ENCODE results near the gene TAX1BP3.
A peak's percentile ranks its signal among the peaks of the same experiment; 100 is the strongest.

TAX1BP3 gene

GRCh38 chr17:3639981-3640596 is 28.3 kb downstream of the TAX1BP3 start:
- no peak overlapping the region for H3K4me3 ChIP-seq (ENCODE audit: low read depth, low read length)
- TF ChIP-seq CTCF (IDR thresholded peaks at IDR 0.05; ENCODE audit: control insufficient read depth, extremely low read depth, insufficient read depth) = no peak
- no peak for DNase-seq (ENCODE audit: low read depth)

GRCh38 chr17:3636908-3637373 is 31.4 kb downstream of the TAX1BP3 start:
- no peak for TF ChIP-seq CTCF (IDR thresholded peaks at IDR 0.05; ENCODE audit: control insufficient read depth, extremely low read depth, insufficient read depth)
- peak overlapping the region; percentile 94 for H3K4me3 ChIP-seq (ENCODE audit: low read depth, low read length)
- DNase-seq (ENCODE audit: low read depth) = no peak

- H3K4me3 ChIP-seq (ENCODE audit: low read depth, low read length) = peak within 1 kb of the TSS; percentile 94
- no peak for TF ChIP-seq CTCF (IDR thresholded peaks at IDR 0.05; ENCODE audit: control insufficient read depth, extremely low read depth, insufficient read depth)
- DNase-seq (ENCODE audit: low read depth) = peak; percentile 85
Measured at GRCh38 chr17:3636154-3636907, 32.0 kb downstream of the TAX1BP3 start, which contains the start of the genes CTNS and SHPK. Gene CTNS, plus strand, starts transcription at chr17:3636760. Its CDS starts 3,447 bp downstream, at chr17:3640207. Gene SHPK, minus strand, starts transcription at chr17:3636250. Its CDS starts 31 bp downstream, at chr17:3636219.

- DNase-seq (ENCODE audit: low read depth) = peak; percentile 6
- peak overlapping the region; percentile 94 for H3K4me3 ChIP-seq (ENCODE audit: low read depth, low read length)
- TF ChIP-seq CTCF (IDR thresholded peaks at IDR 0.05; ENCODE audit: control insufficient read depth, extremely low read depth, insufficient read depth) = no peak
Measured at GRCh38 chr17:3635474-3636153, 32.8 kb downstream of the TAX1BP3 start.

GRCh38 chr17:3632287-3632686 is 36.1 kb downstream of the TAX1BP3 start:
- no peak overlapping the region for H3K4me3 ChIP-seq (ENCODE audit: low read depth, low read length)
- no peak for DNase-seq (ENCODE audit: low read depth)
- TF ChIP-seq CTCF (IDR thresholded peaks at IDR 0.05; ENCODE audit: control insufficient read depth, extremely low read depth, insufficient read depth) = no peak

- no peak for DNase-seq (ENCODE audit: low read depth)
- no peak for TF ChIP-seq CTCF (IDR thresholded peaks at IDR 0.05; ENCODE audit: control insufficient read depth, extremely low read depth, insufficient read depth)
- no peak overlapping the region for H3K4me3 ChIP-seq (ENCODE audit: low read depth, low read length)
Measured at GRCh38 chr17:3630781-3631180, 37.6 kb downstream of the TAX1BP3 start.

Measured in LNCaP clone FGC (cell line).